AG04450 (cell line): ENCODE measurements around the gene ANAPC7. TPM values are rescaled to one million over a fixed set of nuclear protein-coding genes. Genes with fewer than 3 reads are reported as not detected.

Experiments
- CTCF ChIA-PET: fragments of 300-600, 350-600 bp; formaldehyde crosslinking; extraction: SDS; loops from one replicate; lab custom pipeline; 2022; ENCODE audit warnings: antibody characterized with exemption, inconsistent platforms; lab: Charles Lee
- POLR2A ChIA-PET: fragments of 350-600 bp; formaldehyde crosslinking; extraction: SDS; loops from one replicate; lab custom pipeline; 2021; ENCODE audit warnings: antibody characterized with exemption, inconsistent platforms; lab: Yijun Ruan, JAX
- DNase-seq: peaks from one replicate; pipeline ENCODE4 v3.0.0-alpha.2; 2011; ENCODE audit warnings: low read depth, low spot score
- H3K27ac ChIP-seq: one replicate; pipeline ENCODE4 v1.5.1; 2012; ENCODE audit warnings: low read depth, low read length, control low read depth
- H3K27me3 ChIP-seq: one replicate; pipeline ENCODE4 v1.6.0; 2012; ENCODE audit warnings: low read length; ENCODE audit not compliant: control insufficient read depth, insufficient read depth
- H3K4me3 ChIP-seq: 2 replicates; pipeline ENCODE4 v1.5.1; 2011; ENCODE audit warnings: mild to moderate bottlenecking, low read depth, low read length, control low read depth
- H3K9me3 ChIP-seq: 2 replicates; pipeline ENCODE4 v1.5.1; 2012; ENCODE audit warnings: low read length; ENCODE audit not compliant: control insufficient read depth, insufficient read depth
- CTCF ChIP-seq: IDR thresholded peaks from 2 replicates; pipeline ENCODE4 v1.5.1; 2011; ENCODE audit warnings: low read depth, low read length, control low read depth, inconsistent platforms
- polyA plus RNA-seq: library from polyadenylated mRNA; depleted of rRNA; stranded (reverse); fragments of >200 nt; gene quantifications from 2 replicates; pipeline ENCODE4 v1.2.3, GENCODE V29; 2011

Gene ANAPC7
- polyA plus RNA-seq, 1 experiment: 58.8 TPM

GRCh38 chr12:110370732-110371231 lies 32.7 kb downstream of the ANAPC7 start:
- POLR2A ChIA-PET: interaction anchor here (0.5 to 1.5 kb wide), 2 partner anchors 14 to 61 kb away, joined by 3 to 8 read pairs; no protein-coding TSS in a partner anchor
- CTCF ChIA-PET: interaction anchor here (0.6 to 1.3 kb wide), 2 partner anchors 61 to 269 kb away, joined by 3 to 6 read pairs; no protein-coding TSS in a partner anchor
- DNase-seq: no peak
- Histone ChIP-seq H3K9me3 (no peaks in the 10 kb centered on the region), H3K27ac (no peak overlapping the region), H3K27me3 (no peaks in the 10 kb centered on the region), H3K4me3 (no peak overlapping the region)
- peak; percentile 19; the same call in 1 of the 2 replicates for TF ChIP-seq CTCF

DNA sequence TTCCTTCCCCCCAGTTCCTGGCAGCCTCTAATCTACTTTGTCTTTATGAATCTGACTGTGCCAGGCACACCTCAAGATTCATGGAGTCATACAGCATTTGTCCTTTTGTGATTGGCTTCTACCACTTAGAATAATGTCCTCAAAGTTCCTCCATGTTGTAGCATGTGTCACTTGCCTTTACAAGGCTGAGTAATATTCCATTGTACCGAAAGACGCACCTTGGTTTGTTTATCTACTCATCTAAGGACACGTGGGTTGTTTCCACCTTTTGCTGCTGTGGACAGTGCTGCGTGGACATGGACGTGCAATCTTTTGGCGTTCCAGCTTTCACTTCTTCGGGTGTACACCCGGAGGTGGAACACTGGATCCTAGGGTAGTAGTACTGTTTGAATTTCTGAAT lies 33.5 kb downstream of the ANAPC7 start:
- ChIA-PET CTCF (no interaction called here), POLR2A (no interaction called here)
- no peak for TF ChIP-seq CTCF
- H3K4me3 ChIP-seq: no peak overlapping the region
- H3K27me3 ChIP-seq: no peaks in the 10 kb centered on the region
- no peak overlapping the region for H3K27ac ChIP-seq
- DNase-seq: no peak
- no peaks in the 10 kb centered on the region for H3K9me3 ChIP-seq

DNA sequence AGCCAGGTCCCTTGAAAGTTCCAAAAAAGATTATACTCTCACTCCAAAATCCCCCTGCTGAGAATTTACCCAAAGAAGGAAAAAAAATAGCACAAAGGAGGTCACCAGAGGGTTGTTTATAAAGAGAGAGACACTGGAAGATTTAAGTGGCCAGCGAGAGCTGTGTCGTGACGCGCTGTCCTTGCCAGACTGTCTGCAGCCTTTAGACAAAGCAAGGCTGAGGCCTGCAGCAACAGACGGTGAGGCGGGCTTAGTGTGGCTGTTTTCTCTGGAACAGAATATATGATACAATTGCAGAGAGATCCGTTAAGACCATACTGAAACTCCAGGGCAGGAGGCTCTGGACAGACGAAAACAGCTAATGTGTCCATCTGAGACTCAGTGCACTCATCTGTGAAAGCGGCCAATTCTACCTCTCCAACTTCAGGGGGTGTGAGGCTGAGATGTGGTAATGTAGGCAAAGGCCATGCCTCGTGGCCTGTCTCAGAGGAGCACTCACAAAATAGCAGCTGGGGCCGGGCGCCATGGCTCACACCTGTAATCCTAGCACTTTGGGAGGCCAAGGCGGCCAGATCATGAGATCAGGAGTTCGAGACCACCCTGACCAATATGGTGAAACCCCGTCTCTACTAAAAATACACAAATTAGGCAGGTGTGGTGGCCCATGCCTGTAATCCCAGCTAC lies 36.2 kb downstream of the ANAPC7 start:
- TF ChIP-seq CTCF: no peak
- DNase-seq: no peak
- ChIA-PET CTCF (no interaction called here), POLR2A (interaction anchor here (0.5 kb wide), 1 partner anchor 64 kb away, joined by 4 read pairs; no protein-coding TSS in a partner anchor)
- Histone ChIP-seq H3K27me3 (no peaks in the 10 kb centered on the region), H3K4me3 (no peak overlapping the region), H3K27ac (no peak overlapping the region), H3K9me3 (no peaks in the 10 kb centered on the region)

DNA sequence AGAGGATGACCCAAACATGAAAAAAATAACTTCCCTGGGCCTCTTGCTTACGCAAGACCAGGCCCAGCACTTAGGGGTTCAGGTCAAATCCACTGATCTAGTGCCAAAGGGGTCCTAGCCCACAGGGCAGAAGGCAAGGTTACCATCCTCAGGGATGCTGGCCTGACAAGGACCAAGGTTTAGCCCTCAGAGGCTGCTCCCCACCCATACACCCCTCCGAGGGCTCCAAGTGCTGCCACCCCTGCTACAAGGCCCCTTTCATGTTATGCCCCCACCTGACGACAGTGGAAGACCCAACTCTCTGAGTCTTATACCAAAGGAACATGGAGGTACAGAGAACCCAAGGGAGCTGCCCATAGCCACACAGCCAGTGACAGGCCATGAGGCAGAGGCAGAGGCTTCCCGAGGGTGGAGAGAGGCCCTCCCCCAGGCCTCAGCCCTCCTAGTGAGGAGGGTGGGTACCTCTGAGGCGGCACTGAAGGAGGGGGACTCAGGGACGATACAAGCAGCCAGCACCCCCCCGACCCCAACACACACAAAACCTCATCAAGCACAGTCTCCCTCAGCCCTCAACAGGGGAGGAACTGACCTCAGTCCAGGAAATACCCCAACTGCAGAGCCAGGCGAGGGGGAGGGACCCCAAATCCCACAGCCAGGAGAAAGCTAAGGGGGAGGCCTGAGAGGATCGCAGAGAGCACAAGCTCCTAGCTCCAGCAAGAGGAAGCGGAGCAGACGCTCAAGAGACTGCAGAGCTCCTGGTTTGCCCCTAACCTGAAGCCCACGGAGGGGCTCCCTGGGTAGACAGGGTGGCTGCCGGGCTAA lies 37.0 kb downstream of the ANAPC7 start:
- POLR2A ChIA-PET: no interaction called here
- no peaks in the 10 kb centered on the region for H3K9me3 ChIP-seq
- CTCF ChIA-PET: no interaction called here
- no peak for TF ChIP-seq CTCF
- DNase-seq: no peak
- no peaks in the 10 kb centered on the region for H3K27me3 ChIP-seq
- H3K27ac ChIP-seq: no peak overlapping the region
- H3K4me3 ChIP-seq: no peak overlapping the region
